GM15510 (cell line): ENCODE results near the gene SLC39A6.

ENCODE experiments used
- POLR2A ChIP-seq: IDR thresholded peaks from 3 replicates; pipeline ENCODE4 v1.6.1; 2011; ENCODE audit warnings: borderline replicate concordance; ENCODE audit not compliant: insufficient read length; ENCODE audit errors: extremely low read depth

Gene SLC39A6

GRCh38 chr18:36124841-36125240 is 4.3 kb downstream of the SLC39A6 start:
- TF ChIP-seq POLR2A: no peak

- TF ChIP-seq POLR2A: no peak
Observed at GRCh38 chr18:36120297-36120696, 8.8 kb downstream of the SLC39A6 start.

DNA sequence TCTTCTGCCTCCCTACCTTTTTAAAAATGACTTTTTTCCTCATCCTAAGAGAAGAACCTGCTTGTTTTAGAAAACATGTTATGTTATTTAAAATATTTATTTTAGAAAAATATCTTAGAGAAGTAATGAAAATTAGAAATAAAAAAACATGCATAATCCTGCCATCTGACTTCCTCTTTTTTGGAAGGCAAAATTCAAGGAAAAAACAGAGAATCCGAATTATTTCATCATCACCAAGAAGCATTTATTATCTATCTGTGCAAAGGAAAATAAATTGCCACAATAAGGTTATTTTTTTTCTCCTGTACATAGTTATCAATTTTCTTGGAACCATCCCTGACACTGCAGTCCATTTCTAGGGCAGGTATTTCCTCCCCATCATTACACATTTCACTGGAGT is 14.4 kb downstream of the SLC39A6 start:
- no peak for TF ChIP-seq POLR2A

GRCh38 chr18:36114251-36114650 is 14.9 kb downstream of the SLC39A6 start:
- no peak for TF ChIP-seq POLR2A

GRCh38 chr18:36112302-36112701 is 16.8 kb downstream of the SLC39A6 start:
- no peak for TF ChIP-seq POLR2A

GRCh38 chr18:36109737-36110136 is 19.4 kb downstream of the SLC39A6 start:
- no peak for TF ChIP-seq POLR2A

DNA sequence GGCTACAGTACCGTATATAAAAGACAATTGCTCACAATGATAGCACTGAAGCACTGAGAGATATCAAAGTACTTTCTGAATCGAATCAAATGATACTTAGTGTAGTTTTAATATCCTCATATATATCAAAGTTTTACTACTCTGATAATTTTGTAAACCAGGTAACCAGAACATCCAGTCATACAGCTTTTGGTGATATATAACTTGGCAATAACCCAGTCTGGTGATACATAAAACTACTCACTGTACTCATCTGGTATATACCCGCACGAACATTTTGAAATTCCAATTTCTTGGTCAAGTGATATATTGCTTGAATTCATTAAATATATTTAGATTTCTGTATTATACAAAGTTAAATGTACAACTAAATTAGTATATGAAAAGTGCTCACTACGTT is 20.5 kb downstream of the SLC39A6 start:
- TF ChIP-seq POLR2A: no peak

GRCh38 chr18:36108196-36108595 is 20.9 kb downstream of the SLC39A6 start:
- no peak for TF ChIP-seq POLR2A

DNA sequence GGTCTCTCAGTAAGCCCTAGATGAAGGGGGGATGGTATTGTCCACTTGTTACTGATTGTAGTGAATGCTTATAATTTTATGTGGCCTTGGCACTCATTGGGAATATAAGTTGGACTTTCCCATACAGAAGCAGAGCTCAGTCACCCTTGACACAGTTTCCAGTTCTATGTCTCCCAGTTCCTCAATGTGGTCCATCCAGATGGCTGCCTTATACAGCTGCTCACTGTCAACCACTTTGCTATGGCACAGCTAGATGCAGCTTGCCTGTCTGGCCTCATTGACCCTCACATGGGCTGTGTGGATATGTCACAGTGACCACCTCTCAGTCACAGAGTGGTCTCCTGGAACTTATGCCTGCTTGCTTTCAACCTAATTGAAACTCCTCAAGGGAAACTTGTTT is 21.7 kb downstream of the SLC39A6 start:
- TF ChIP-seq POLR2A: no peak

DNA sequence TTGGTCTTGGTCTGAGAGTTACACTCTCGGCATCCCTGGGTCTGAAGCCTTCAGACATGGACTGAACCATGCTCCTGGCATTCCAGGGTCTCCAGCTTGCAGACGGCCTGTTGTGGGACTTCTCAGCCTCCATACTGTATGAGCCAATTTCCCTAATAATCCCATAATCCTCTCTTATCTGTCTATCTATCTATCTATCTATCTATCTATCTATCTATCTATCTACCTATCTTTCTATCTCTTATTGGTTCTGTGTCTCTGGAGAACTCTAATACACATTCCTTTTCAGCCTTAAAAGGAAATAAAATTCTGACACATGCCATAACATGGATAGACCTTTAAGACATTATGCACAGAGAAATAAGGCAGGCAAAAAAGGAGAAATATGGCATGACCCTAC is 24.4 kb downstream of the SLC39A6 start:
- no peak for TF ChIP-seq POLR2A

- no peak for TF ChIP-seq POLR2A
Observed at GRCh38 chr18:36101943-36102342, 27.2 kb downstream of the SLC39A6 start.

GRCh38 chr18:36099311-36099710 is 29.8 kb downstream of the SLC39A6 start:
- TF ChIP-seq POLR2A: no peak

- no peak for TF ChIP-seq POLR2A
Observed at GRCh38 chr18:36096955-36097354, 32.2 kb downstream of the SLC39A6 start.

GRCh38 chr18:36095936-36096519 is 33.1 kb downstream of the SLC39A6 start:
- no peak for TF ChIP-seq POLR2A

- no peak for TF ChIP-seq POLR2A
Observed at GRCh38 chr18:36094431-36094830, 34.7 kb downstream of the SLC39A6 start.

DNA sequence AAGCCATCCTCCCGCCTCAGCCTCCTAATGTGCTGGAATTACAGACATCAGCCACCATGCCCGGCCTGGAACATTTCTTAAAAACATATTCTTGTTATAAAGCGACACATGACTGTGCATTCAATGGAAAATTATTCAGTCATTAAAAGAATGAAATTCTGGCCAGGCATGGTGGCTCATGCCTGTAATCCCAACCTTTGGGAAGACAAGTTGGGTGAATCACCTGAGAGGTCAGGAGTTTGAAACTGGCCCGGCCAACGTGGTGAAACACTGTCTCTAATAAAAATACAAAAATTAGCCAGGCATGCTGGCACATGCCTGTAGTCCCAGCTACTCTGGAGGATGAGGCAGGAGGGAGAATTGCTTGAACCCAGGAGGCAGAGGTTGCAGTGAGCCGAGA is 40.1 kb downstream of the SLC39A6 start:
- no peak for TF ChIP-seq POLR2A

DNA sequence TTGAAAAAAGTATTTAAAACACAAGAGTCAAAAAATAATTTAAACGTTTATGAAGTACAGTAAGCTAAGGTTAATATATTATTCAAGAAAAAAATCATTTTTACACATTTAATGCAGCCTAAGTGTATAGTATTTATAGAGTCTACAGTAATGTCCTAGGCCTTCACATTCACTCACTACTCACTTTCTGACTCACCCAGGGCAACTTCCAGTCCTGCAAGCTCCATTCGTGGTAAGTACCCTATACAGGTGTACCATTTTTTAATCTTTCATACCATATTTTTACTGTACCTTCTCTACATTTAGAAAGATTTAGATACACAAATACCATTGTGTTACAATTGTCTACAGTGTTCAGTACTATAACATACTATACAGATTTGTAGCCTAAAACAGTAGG is 40.9 kb downstream of the SLC39A6 start:
- TF ChIP-seq POLR2A: no peak
